Activated CD8-positive, alpha-beta T cell treated with anti-CD3 and anti-CD28 coated beads, Interleukin-2, amount 10 ng/mL, durations not matched to agents 7 days and 5 days (primary cell): ENCODE results near the gene SIM2. TPM values are rescaled to one million over a fixed set of nuclear protein-coding genes. Genes with fewer than 3 reads are reported as not detected.

Experiments
- ATAC-seq: fragments of 150-1000 bp; cut with Tn5 transposase; one replicate; pipeline ENCODE4 v1.10.0; 2021; ENCODE audit warnings: moderate library complexity
- CTCF ChIA-PET: fragments of 350-600 bp; sonication (Branson Sonifier 250); formaldehyde crosslinking; loops from one replicate; lab custom pipeline; 2021; ENCODE audit warnings: antibody characterized with exemption; lab: Charles Lee
- POLR2A ChIA-PET: fragments of 350-600 bp; sonication (Branson Sonifier 250); formaldehyde crosslinking; loops from one replicate; lab custom pipeline; 2021; ENCODE audit warnings: antibody characterized with exemption; lab: Charles Lee
- DNase-seq: peaks from one replicate; pipeline ENCODE4 v3.0.0-alpha.2; 2020
- H3K27ac Mint-ChIP-seq: one replicate; pipeline ENCODE4 v1.8.0; 2021; ENCODE audit warnings: mild to moderate bottlenecking, mixed read lengths
- H3K27me3 Mint-ChIP-seq: one replicate; pipeline ENCODE4 v1.8.0; 2021; ENCODE audit warnings: low read depth, mixed read lengths
- H3K36me3 Mint-ChIP-seq: one replicate; pipeline ENCODE4 v1.8.0; 2021; ENCODE audit warnings: low read depth, mixed read lengths
- H3K4me1 Mint-ChIP-seq: one replicate; pipeline ENCODE4 v1.8.0; 2021; ENCODE audit warnings: low read depth, mixed read lengths
- H3K4me3 Mint-ChIP-seq: one replicate; pipeline ENCODE4 v1.8.0; 2021; ENCODE audit warnings: mild to moderate bottlenecking, mixed read lengths
- H3K9me3 Mint-ChIP-seq: one replicate; pipeline ENCODE4 v1.8.0; 2022; ENCODE audit warnings: mixed read lengths; ENCODE audit not compliant: insufficient read depth
- total RNA-seq, 2 experiments: library from RNA; stranded (reverse); gene quantifications; one replicate each; pipeline ENCODE4 v1.2.3, GENCODE V29; 2021

The SIM2 gene
- total RNA-seq, 2 experiments from 2014 or later = not detected

DNA sequence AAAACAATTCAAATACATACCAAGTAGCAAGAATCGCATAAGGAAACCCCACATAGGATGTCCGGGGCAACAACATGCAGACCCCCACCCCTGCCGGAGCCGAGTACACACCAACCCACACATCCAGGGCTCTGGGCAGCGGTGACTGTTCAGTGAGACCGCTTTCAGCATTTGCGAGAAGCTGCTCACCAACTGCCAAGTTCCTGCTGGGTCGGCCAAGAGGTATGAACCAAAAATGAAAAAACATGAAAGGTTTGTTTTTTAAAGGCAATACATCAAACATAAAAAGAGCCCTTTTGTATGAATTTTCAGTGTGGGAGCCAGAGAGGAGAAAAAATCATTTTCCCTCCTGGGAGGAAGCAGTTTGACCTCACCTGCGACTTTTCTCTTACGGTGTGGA lies 92.3 kb downstream of the SIM2 start:
- no peaks in the 10 kb centered on the region for H3K27me3 Mint-ChIP-seq
- no peaks in the 10 kb centered on the region for H3K36me3 Mint-ChIP-seq
- DNase-seq = no peak
- no peak for ATAC-seq
- H3K4me3 Mint-ChIP-seq = no peak overlapping the region
- CTCF ChIA-PET = no interaction called here
- POLR2A ChIA-PET = interaction anchor here (0.7 kb wide), 1 partner anchor 13 kb away, joined by 3 read pairs; no protein-coding TSS in a partner anchor
- no peaks in the 10 kb centered on the region for H3K4me1 Mint-ChIP-seq
- no peak overlapping the region for H3K27ac Mint-ChIP-seq
- H3K9me3 Mint-ChIP-seq = peaks cover 4% of the 10 kb centered on the region

DNA sequence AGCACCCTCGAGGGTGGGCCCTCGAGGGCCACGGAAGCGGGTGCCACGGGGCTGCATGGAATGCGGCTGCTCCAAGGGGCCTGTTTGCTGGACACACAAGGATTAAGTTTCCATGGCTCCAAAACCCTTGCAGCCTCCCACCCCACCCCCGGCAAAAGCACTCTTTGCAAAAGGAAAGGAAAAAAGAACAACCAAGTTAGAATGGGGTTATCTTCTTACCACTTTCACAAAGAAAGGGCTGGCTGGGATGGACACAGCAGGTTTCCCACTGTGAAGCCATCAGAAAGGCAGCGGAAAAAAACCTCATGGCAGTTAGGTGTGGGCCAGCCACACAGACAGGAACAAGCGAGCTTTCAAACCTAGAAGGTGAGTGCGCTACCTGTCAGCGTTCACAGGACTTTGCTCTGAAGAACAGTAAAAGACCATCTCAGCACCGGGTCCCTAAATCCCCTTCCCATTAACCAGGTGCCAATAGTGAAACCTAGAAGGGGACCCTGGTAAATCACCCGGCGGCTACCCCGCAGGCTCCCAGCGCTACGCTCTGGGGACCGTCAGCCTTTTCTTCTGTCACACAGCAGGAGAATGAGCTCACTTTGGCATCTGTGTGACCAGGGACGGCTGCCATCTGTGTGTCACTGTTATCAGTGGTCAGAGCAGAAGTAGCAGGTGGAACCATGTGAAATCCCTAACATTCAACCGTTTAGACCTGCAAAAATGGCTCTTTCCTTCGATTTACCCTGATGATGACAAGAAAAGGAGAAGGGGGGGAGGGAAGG lies 93.0 kb downstream of the SIM2 start:
- no peak for DNase-seq
- H3K36me3 Mint-ChIP-seq = no peaks in the 10 kb centered on the region
- peaks cover 9% of the 10 kb centered on the region for H3K9me3 Mint-ChIP-seq
- no peak overlapping the region for H3K27ac Mint-ChIP-seq
- H3K4me1 Mint-ChIP-seq = no peaks in the 10 kb centered on the region
- H3K27me3 Mint-ChIP-seq = no peaks in the 10 kb centered on the region
- ChIA-PET POLR2A (no interaction called here), CTCF (no interaction called here)
- no peak overlapping the region for H3K4me3 Mint-ChIP-seq
- no peak for ATAC-seq

DNA sequence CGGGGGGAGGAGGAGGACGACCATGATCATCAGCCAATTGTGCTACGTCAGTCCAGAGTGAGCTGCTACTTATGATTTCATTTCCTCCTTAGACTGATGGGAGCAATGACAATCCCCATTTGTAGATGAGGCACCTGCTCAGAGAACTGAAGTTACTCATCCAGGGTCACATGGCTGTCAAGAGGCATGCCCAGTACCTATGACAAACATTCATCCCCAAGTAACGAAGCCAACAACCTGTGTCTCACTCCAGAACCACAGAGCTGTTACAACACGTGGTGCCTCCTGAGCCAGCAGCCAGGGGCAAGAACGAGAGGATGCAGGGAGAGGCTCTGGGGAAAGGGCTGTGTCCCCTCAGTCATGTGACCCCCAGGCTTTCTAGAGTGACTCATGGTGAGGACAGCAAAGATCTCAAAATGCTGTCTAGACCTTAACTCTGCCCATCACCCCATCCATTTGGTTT lies 93.6 kb downstream of the SIM2 start:
- H3K36me3 Mint-ChIP-seq = no peaks in the 10 kb centered on the region
- H3K4me1 Mint-ChIP-seq = no peaks in the 10 kb centered on the region
- POLR2A ChIA-PET = no interaction called here

DNA sequence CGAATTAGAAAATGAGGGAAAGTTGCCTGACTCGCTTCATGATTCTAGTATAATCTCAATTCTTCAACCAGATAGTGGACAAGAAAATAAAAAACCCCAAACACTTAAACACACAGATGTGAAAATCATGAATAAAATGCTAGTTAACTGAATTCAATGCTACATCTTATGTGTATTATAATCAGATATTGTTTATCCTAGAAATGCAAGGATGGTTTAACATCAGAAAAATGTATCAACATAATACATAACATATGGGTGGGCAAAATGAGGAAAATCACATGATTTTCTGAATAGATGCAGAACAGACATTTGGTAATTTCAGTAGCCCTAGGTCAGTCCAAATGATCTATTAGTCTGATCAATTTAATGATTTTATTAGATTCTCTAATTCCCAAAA lies 97.2 kb downstream of the SIM2 start:
- peaks cover 14% of the 10 kb centered on the region for H3K9me3 Mint-ChIP-seq
- H3K27me3 Mint-ChIP-seq = no peaks in the 10 kb centered on the region
- H3K36me3 Mint-ChIP-seq = no peaks in the 10 kb centered on the region
- CTCF ChIA-PET = no interaction called here
- H3K27ac Mint-ChIP-seq = no peak overlapping the region
- POLR2A ChIA-PET = no interaction called here
- DNase-seq (no peak), ATAC-seq (no peak)
- H3K4me3 Mint-ChIP-seq = no peak overlapping the region
- H3K4me1 Mint-ChIP-seq = no peaks in the 10 kb centered on the region

More for the DNA sequence above, 93.6 kb downstream of the SIM2 start:
- no peak overlapping the region for H3K27ac Mint-ChIP-seq
- CTCF ChIA-PET = no interaction called here
- DNase-seq (no peak), ATAC-seq (no peak)
- no peak overlapping the region for H3K4me3 Mint-ChIP-seq
- no peaks in the 10 kb centered on the region for H3K27me3 Mint-ChIP-seq
- peaks cover 9% of the 10 kb centered on the region for H3K9me3 Mint-ChIP-seq

DNA sequence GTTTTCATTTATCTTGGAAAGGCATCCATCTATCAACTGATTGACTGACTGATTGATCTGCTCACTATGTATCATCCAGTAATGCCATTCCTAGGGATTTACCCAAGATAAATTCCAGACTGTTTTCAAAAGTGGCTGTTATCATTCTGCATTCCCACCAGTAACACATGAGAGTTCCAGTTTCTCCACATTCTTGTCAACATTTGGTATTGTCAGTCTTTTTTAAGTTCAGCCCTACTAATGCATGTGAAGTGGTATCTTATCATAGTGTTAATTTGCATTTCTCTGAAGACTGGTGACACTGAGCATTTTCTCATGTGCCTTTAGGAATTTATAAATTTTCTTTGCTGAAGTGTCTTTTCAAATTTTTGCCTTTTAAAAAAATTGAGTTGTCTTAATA lies 99.6 kb downstream of the SIM2 start:
- peaks cover 14% of the 10 kb centered on the region for H3K9me3 Mint-ChIP-seq
- ATAC-seq = no peak
- H3K27ac Mint-ChIP-seq = no peak overlapping the region
- no peak overlapping the region for H3K4me3 Mint-ChIP-seq
- no peaks in the 10 kb centered on the region for H3K27me3 Mint-ChIP-seq
- H3K36me3 Mint-ChIP-seq = no peaks in the 10 kb centered on the region
- ChIA-PET POLR2A (no interaction called here), CTCF (no interaction called here)
- DNase-seq = no peak
- no peaks in the 10 kb centered on the region for H3K4me1 Mint-ChIP-seq

Other genes with a start within 250 kb of the SIM2 start
- gene CLDN14, start 219.0 kb upstream of the SIM2 start, total RNA-seq = not detected